Large intestine (tissue), 3 donors: ENCODE results near the gene TUSC2. TPM values are rescaled to one million over a fixed set of nuclear protein-coding genes. Genes with fewer than 3 reads are reported as not detected.

Experiments used
- DNase-seq, 2 donors: peaks; one replicate each; pipeline versions ENCODE4 v3.0.0 to v3.0.0-alpha.2; 2013
- H3K27ac ChIP-seq: one replicate; pipeline ENCODE4 v1.5.1; 2013; ENCODE audit warnings: low read length
- H3K27me3 ChIP-seq: 2 replicates; pipeline ENCODE4 v1.6.1; 2013; ENCODE audit warnings: low read length; ENCODE audit not compliant: control insufficient read depth, insufficient read depth
- H3K36me3 ChIP-seq: 2 replicates; pipeline ENCODE4 v1.6.1; 2013; ENCODE audit warnings: low read length; ENCODE audit not compliant: control insufficient read depth, insufficient read depth
- H3K4me1 ChIP-seq: one replicate; pipeline ENCODE4 v1.6.1; 2013; ENCODE audit warnings: low read length; ENCODE audit not compliant: control insufficient read depth, insufficient read depth
- H3K4me3 ChIP-seq: one replicate; pipeline ENCODE4 v1.5.1; 2013; ENCODE audit warnings: low read length
- H3K9me3 ChIP-seq: one replicate; pipeline ENCODE4 v1.6.1; 2013; ENCODE audit warnings: mild to moderate bottlenecking, low read depth, low read length, moderate library complexity; ENCODE audit not compliant: control insufficient read depth
- WGBS: methylation state at CpG from one replicate; pipeline ENCODE4 v1.1.5; 2013; ENCODE audit warnings: low lambda C conversion rate; ENCODE audit not compliant: insufficient coverage; 5-methylcytosine and 5-hydroxymethylcytosine counted together
- polyA plus RNA-seq: library from polyadenylated mRNA; unstranded; fragments of 120-200 nt; gene quantifications from one replicate; pipeline ENCODE4 v1.2.1, GENCODE V29; 2013

Gene TUSC2
- polyA plus RNA-seq, 1 donor: 28.0 TPM

DNA sequence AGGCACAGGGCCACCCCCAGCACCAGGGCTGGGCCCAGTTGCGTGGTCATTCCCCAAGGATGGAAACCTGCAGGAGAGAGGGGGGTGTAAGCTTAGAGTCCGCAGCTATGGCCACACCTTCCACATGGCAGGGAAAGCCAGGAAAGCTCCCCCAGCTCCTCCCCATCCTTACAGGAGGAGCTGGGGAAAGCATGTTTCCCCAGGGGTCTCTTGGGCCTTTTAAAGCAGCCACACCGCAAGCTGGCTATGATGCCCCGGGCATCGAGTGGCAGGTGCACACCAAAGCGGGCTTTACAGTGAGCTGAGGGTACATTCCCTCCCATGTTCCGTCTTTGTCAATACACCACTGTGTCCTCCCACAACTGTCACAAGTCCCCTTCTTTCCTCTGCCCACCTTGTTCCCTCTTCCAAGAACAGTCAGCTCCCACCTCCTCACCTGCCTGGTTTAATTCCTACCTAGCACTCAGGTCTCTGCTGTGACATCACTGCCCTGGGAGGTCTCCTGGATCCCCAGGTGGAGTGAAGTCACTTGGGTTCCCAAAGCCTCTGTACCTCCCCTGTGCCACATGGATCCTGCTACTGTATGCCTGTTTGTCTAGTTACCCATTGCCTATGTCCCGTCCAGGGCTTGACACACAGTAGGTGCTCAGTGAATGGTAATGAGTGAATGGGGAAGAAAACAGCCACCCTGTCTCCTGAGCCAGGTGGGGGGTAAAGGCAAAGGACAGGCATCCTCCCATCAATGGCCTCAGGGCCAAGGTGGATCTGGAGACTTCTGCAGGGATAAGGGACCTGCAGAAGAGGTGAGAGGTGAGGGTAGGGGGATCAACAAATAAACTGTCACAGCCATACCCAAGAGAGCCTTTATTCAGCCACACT lies 32.2 kb downstream of the TUSC2 start:
- H3K27me3 ChIP-seq: no peaks in the 10 kb centered on the region
- H3K27ac ChIP-seq: no peak overlapping the region
- no peak for DNase-seq
- no peaks in the 10 kb centered on the region for H3K36me3 ChIP-seq
- no CpG with 5 or more reads among the region's 8 CpGs for WGBS
- H3K4me1 ChIP-seq: peaks cover 37% of the 10 kb centered on the region
- no peaks in the 10 kb centered on the region for H3K9me3 ChIP-seq
- H3K4me3 ChIP-seq: no peak overlapping the region

DNA sequence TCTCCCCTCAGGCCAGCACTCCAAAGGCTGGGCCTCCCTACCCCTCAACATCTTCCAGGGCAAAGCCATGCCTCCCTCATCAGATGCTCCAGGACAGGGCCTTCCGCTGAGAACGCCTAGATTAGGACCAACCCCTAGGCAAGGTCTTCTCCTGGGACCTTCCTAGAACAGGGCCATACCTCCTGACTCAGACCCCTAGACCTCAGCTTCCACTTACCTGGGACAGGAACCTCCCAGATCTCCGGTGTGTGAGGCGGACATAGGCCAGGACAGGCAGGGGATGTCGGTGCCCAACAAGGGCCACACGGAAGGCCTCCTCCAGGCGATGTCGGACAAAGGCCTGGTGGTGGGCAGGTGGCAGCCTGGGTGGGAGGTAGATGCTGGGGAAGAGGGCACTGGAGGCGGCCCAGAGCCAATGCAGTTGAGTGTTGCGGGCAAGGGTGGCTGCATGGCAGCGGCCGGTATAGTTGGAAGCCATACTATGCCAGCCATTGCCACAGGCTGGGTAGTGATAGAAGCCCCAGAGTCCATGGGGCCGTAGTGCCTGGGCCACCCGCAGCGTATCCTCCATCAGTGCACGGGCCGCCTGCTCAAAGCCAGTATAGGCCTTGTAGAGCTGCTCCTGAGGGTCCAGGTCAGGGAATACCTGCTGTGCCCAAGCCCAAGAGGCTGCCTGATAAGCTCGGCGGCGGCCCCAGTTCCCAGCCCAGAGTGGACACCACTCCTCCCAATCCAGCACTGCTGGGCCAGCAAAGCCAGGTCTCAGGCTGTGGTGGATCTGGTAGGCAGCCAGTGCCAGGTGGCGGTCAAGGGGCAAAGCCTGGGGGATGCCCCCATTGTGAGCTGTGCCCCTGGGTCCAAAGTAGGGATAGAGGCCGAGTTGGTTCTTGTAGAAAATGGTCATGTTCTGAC lies 33.3 kb downstream of the TUSC2 start:
- Histone ChIP-seq H3K27me3 (no peaks in the 10 kb centered on the region), H3K4me1 (peaks cover 34% of the 10 kb centered on the region), H3K4me3 (no peak overlapping the region), H3K36me3 (peaks cover 7% of the 10 kb centered on the region), H3K27ac (no peak overlapping the region), H3K9me3 (no peaks in the 10 kb centered on the region)
- no CpG with 5 or more reads among the region's 22 CpGs for WGBS
- DNase-seq: no peak

DNA sequence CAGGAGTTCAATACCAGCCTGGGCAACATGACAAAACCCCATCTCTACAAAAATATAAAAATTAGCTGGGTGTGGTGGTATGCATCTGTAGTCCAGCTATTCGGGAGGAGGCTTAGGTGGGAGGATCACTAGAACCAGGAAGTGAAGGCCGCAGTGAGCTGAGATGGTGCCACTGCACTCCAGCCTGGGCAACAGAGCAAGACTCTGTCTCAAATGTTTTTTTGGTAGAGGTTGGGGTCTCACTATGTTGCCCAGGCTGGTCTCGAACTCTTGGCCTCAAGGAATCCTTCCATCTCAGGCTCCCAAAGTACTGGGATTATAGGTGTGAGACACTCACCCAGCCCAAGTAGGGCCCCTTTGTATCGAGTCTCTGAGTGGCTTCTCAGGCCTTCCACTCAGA lies 33.9 kb downstream of the TUSC2 start:
- H3K4me3 ChIP-seq: no peak overlapping the region
- no peak for DNase-seq
- no peaks in the 10 kb centered on the region for H3K27me3 ChIP-seq
- H3K27ac ChIP-seq: no peak overlapping the region
- peaks cover 13% of the 10 kb centered on the region for H3K36me3 ChIP-seq
- no CpG with 5 or more reads among the region's 4 CpGs for WGBS
- H3K4me1 ChIP-seq: peaks cover 32% of the 10 kb centered on the region
- no peaks in the 10 kb centered on the region for H3K9me3 ChIP-seq

DNA sequence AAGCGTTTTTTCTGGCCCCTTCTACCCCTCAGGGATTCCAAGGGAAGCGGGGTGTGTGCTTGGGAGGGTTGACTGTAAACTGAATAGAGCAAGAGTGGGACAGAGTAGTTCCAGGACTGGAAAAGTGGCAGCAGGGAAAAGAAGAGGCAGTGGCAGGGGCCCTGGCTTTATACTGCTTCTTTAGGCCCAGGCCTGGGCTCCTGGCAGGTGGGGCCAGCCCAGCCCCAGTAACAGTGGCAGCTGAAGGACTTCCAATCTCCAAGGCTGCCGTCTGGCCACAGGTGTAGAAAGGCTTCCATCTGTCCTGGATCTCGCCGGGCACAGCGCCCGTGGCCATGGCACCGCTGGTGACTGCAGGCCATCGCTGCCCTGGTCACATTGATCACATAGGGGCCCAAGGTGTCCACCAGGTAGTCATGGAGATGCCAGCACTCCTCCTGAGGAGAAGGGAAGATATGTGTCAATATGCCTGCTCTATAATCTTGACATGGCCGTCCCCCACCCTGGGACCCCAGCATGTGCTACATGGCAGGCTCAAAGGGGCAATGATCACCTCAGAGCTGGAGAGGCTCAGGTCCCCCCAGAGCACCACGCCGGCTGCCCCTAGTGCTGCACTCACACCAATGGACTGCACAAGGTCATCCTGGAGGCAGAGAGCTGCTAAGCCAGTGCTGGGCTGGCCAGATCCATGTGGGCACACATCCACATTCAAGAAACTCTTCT lies 34.8 kb downstream of the TUSC2 start:
- Histone ChIP-seq H3K9me3 (no peaks in the 10 kb centered on the region), H3K4me3 (no peak overlapping the region), H3K36me3 (peaks cover 22% of the 10 kb centered on the region), H3K4me1 (peaks cover 25% of the 10 kb centered on the region), H3K27me3 (no peaks in the 10 kb centered on the region), H3K27ac (peak overlapping the region; percentile 50)
- no peak for DNase-seq
- WGBS: no CpG with 5 or more reads among the region's 12 CpGs

DNA sequence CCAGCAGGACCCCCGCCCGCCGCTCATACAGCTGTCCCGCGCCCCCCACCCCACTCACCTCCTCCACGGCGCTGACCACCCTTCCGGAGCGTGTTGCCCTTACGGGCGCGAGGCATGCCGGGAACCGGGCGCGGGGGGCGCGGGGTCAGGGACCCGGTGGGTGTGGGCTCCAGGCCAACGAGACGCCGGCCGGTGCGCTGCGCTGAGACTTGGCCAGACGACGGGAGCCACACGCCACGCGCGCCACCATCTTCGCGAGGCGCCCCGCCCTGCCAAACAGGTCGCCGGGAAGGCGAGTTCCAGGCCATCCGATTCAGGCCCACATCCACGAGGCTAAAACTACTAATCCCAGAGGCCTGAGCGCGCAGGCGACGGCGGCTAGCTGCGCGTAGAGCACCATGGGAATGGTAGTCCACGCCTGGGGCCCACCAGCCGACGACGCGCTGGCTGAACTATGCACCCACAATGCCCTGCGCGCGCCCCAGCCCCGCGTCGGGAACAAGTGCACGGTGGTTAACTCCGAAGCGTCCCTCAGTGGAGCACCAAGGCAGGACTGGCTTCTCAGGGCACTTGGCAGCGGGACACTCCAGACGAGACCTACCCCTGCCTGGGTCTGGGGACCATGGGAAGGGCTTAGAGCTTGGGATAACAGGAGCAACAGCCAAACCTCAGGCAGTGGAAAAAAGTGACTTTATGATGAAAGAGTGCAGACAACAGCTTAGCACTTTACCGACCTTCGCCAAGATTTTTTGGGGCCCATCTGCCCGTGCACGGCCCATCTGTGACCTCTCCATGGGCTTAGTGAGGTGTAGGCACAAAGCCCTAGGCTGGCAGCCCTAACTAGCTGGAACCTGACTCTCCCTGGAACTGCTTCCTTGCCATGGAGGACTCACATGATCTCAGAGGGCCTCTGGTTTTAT lies 35.6 kb downstream of the TUSC2 start, which contains the start of gene IFRD2:
Gene IFRD2, minus strand, starts transcription at position 271 of the 920 bp plus-strand sequence. Its CDS starts 155 bp downstream, at position 116.
- peak; percentile 99 for DNase-seq
- Histone ChIP-seq H3K27ac (peak within 1 kb of the TSS; percentile 58), H3K27me3 (no peaks in the 10 kb centered on the region), H3K4me1 (peaks cover 21% of the 10 kb centered on the region), H3K4me3 (peak within 1 kb of the TSS; percentile 74), H3K9me3 (no peaks in the 10 kb centered on the region), H3K36me3 (peaks cover 30% of the 10 kb centered on the region)
- no CpG with 5 or more reads among the region's 67 CpGs for WGBS

DNA sequence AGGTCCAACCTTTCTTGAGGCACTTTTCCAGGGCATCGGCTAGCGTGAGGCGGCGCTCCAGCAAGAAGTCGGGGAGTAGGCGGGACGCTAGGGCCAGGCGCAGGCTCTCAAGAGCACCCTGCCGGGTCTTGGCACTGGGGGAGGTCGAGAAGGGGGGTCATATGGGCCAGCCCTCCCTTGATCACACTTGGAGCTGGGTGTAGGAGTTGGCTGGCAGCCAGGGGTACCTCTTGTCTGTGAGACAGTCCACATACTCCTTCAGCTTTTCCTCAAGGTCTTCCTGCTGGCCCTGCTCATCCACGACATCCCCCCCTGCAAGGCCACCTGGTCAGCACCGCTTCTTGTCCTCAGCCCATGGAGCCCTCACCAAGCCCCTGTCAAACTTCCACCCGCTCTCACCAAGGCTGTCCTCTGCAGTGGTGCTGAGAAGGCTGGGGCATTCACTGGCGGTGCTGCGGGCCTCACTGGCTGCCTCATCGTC lies 37.8 kb downstream of the TUSC2 start:
- WGBS: 90% methylated on average over 2 of the region's 16 CpGs
- peak overlapping the region; percentile 30 for H3K27ac ChIP-seq
- no peak overlapping the region for H3K4me3 ChIP-seq
- DNase-seq: no peak
- peaks cover 38% of the 10 kb centered on the region for H3K36me3 ChIP-seq
- H3K27me3 ChIP-seq: no peaks in the 10 kb centered on the region
- peaks cover 21% of the 10 kb centered on the region for H3K4me1 ChIP-seq
- no peaks in the 10 kb centered on the region for H3K9me3 ChIP-seq

DNA sequence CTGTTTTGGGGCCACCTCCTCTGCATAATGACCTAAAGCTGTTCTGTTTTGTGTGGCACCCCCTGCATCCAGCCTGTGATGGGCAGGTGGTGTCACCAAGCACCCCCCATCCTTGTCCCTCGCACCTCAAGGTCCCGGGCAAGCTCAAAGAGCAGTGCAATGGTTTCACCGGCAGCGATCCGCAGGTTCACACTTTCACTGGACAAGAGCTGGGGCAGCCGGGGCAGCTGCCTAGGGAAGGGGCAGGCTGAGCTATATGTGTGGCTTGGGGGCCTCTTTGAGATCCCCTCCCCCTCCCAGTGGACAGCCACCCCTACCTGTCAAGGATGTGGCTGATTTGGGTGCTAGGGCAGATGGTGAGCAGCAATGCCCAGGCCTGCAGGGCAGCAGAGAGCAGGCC lies 38.9 kb downstream of the TUSC2 start:
- Histone ChIP-seq H3K36me3 (peaks cover 38% of the 10 kb centered on the region), H3K4me3 (no peak overlapping the region), H3K4me1 (peaks cover 21% of the 10 kb centered on the region), H3K27ac (no peak overlapping the region), H3K9me3 (no peaks in the 10 kb centered on the region), H3K27me3 (no peaks in the 10 kb centered on the region)
- no peak for DNase-seq
- WGBS: no CpG with 5 or more reads among the region's 6 CpGs

DNA sequence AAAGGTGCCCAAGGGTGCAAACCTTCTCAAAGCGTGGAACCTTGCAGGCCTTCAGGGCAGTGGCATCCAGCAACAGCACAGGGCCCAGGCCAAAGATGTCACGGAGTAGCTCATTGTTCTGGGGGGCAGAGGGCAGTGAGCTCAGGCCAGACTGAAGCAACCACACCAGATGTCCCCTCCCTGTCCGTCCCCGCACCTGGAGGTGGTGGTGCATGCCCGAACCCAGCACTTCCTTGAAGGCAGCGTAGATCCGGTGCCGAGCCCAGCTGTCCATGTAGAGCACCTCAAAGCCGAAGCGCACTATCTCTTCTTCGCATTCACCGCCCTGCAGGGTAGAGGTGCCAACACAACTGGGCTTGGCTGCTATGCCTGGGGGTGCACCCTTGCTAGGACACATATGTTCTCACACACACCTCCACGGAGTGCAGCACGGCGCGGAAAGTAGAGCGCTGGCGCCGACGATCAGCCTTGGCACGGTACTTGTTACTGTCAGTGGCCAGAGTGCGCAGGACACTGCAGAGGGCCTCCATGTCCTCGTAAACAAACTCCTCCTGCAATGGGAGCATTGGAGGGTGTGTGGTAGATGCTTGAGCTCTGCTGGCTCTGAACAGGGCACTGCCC lies 39.5 kb downstream of the TUSC2 start:
- Histone ChIP-seq H3K36me3 (peaks cover 38% of the 10 kb centered on the region), H3K9me3 (no peaks in the 10 kb centered on the region), H3K4me3 (no peak overlapping the region), H3K4me1 (peaks cover 21% of the 10 kb centered on the region), H3K27ac (no peak overlapping the region), H3K27me3 (no peaks in the 10 kb centered on the region)
- WGBS: no CpG with 5 or more reads among the region's 23 CpGs
- no peak for DNase-seq

DNA sequence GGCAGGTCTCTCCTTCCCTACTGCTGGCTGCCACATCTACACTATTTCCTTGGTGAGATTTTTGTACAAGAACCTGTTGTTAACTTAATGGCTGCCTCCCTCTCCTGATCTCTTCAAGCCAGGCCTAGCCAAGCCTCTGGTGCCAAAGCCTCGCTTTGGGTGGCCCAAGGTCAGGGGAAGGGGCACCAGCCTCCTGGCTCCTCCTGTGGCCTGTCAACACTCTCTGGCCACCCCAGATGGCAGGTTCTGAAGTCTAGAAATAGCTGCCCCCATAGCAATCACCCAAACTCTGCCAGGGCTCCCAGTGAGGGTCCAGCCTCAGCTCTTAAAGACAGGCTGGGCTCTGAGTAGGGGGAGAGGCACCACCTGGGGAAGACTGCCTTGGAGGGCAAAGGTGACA lies 40.8 kb downstream of the TUSC2 start:
- no peaks in the 10 kb centered on the region for H3K9me3 ChIP-seq
- no peak overlapping the region for H3K4me3 ChIP-seq
- no peaks in the 10 kb centered on the region for H3K27me3 ChIP-seq
- DNase-seq: no peak
- WGBS: no CpG with 5 or more reads among the region's 1 CpG
- peaks cover 15% of the 10 kb centered on the region for H3K4me1 ChIP-seq
- peaks cover 38% of the 10 kb centered on the region for H3K36me3 ChIP-seq
- no peak overlapping the region for H3K27ac ChIP-seq
